Pancreas (tissue), 10 donors: ENCODE results near the gene DLGAP4. TPM values are rescaled to one million over a fixed set of nuclear protein-coding genes. Genes with fewer than 3 reads are reported as not detected.

ENCODE experiments used
- ATAC-seq, 4 donors: fragments of 200-7000 bp; cut with Tn5 transposase; one replicate each; pipeline versions ENCODE4 v1.8.0 to v1.9.1; 2020; ENCODE audit warnings: mild to moderate bottlenecking in 4 of 4, moderate library complexity in 4 of 4
- DNase-seq, 6 donors: peaks; one replicate each; pipeline ENCODE4 v3.0.0-alpha.2; 2020
- FAIRE-seq: peaks from 2 replicates; lab custom pipeline; 2012; peaks lifted over from hg19 to GRCh38; lab: Jason Lieb, UNC
- H3K27ac ChIP-seq, 4 donors: fragments of 200-600 bp; sonication (generic); 1 replicate in 3 of 4; 2 replicates in 1 of 4; pipeline versions ENCODE4 v1.5.0 to v1.8.0; 2020
- H3K27me3 ChIP-seq, 4 donors: fragments of 200-600 bp; one replicate each; pipeline ENCODE4 v1.8.0; 2021
- H3K36me3 ChIP-seq, 3 donors: fragments of 200-600 bp; sonication (generic) in 1 of 3; one replicate each; pipeline versions ENCODE4 v1.5.0 to v1.8.0; 2020 to 2021
- H3K4me1 ChIP-seq, 3 donors: fragments of 200-600 bp; one replicate each; pipeline ENCODE4 v1.8.0; 2021
- H3K4me3 ChIP-seq, 4 donors: fragments of 200-600 bp; sonication (generic) in 2 of 4; one replicate each; pipeline versions ENCODE4 v1.5.0 to v1.8.0; 2020 to 2021
- H3K9me3 ChIP-seq, 4 donors: fragments of 200-600 bp; one replicate each; pipeline ENCODE4 v1.8.0; 2021
- CTCF ChIP-seq, 4 donors: fragments of 200-600 bp; sonication (generic) in 3 of 4; IDR thresholded peaks; one replicate each; pipeline versions ENCODE4 v1.5.0 to v1.8.0; 2021; ENCODE audit warnings: antibody characterized with exemption in 4 of 4
- WGBS, 2 donors: extraction: QIAGEN DNeasy Blood & Tissue Kit; methylation state at CpG; one replicate each; pipeline ENCODE4 v1.1.7; 2013; 5-methylcytosine and 5-hydroxymethylcytosine counted together
- intact Hi-C, 3 donors: fragments of 100-400 bp; cut with DNase I; formaldehyde crosslinking; loops; one replicate each; pipeline versions ENCODE4 v1.11.1 to v1.14.2; 2022
- polyA plus RNA-seq, 2 donors: library from polyadenylated mRNA; stranded (reverse); fragments of 200-250 nt; gene quantifications; one replicate each; pipeline ENCODE4 v1.2.3, GENCODE V29; 2013
- total RNA-seq, 6 donors: library from RNA; stranded (reverse); fragmentation: NEBNext Ultra II Directional in 4 of 6; extraction: Animal tissue kit (Norgen Biotek cat#: 25700) in 4 of 6; gene quantifications; one replicate each; pipeline versions ENCODE4 v1.2.1 to v1.2.4, GENCODE V29; 2021 to 2023
- donor health status: healthy with polysubstance abuse.
- donor health status: DM: no; HTN: no; CAD: no; lungs with moderate emphysema.
- donor health status: DM: no; HTN: no; CAD: no.
- donor health status: control.
- donor health status: control.
- donor health status: Bipolar disorder and iron deficiency.
- donor health status: DM: yes; HTN: yes; CAD: no.
- donor health status: DM: no; HTN: no; CAD: no.
- donor health status: DM: no; HTN: no; CAD: no.
- donor health status: DM: yes; HTN: yes; CAD: no.

The DLGAP4 gene
- total and polyA plus RNA-seq, 8 donors = 28.6 to 49.5 (median 42.6) TPM

DNA sequence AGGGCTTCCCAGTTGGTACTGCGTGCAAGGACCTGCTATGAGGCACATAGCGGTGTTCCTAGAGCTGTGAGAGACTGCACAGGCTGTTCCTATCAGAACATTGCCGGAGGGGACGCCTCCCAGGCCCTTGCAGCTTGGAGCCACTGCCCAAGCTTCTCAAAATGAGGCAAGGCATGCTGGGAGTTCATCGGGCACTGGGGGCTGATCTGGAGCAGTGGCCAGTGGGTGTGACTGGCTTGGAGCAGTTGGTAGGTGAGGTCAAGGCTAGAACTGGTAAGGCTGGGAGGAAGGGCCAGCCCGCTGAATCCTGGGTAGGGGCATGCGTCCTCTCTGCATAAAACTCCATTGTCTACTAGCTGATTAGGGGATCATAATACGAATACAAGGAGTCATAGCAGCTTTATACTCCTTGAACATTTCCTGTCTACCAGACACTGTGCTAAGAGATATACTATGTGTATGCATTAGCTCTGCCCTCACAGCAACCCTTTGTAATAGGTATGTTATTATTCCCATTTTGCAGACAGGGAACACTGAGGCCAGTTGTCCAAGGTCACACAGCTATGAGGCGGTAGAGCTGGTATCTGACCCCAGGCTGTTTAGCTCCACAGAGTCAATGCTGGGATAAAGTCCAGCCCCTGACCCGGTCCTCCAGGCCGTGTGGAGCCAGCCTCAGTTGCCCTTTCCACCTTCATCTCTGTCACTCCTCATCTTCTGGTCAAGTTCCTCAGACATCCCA, 53.7 kb downstream of the DLGAP4 start:
- no peak for FAIRE-seq
- 75 to 83% methylated on average over 11 of the region's 11 CpGs for WGBS, 2 donors

DNA sequence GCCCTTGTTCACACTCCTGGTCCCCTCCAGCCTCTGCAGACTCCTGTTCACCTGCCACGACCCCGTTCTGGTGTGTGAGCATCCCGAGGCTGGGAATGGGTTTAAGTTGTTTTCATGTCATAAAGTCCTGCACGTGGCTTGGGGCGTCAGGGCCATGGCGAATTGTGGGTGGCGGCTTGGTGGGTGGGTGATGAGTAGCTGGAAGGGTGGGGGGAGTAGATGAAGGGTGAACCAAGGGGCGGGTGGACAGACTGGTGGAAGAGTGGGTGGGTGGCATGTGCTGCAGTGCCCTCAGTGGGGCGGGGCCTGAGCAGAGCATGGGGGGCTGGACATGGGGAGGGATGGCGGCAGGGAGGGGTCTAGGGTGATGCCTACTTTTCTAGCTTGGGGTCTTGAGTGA, 54.3 kb downstream of the DLGAP4 start:
- WGBS, 2 donors = 56 to 61% methylated on average over 10 of the region's 10 CpGs
- no peak overlapping the region for H3K27ac ChIP-seq
- intact Hi-C loops = no loop called here
- FAIRE-seq (no peak), DNase-seq (no peak), ATAC-seq (no peak)
- no peaks in the 10 kb centered on the region for H3K4me1 ChIP-seq
- no peaks in the 10 kb centered on the region for H3K9me3 ChIP-seq
- TF ChIP-seq CTCF (IDR thresholded peaks at IDR 0.05) = no peak
- H3K27me3 ChIP-seq = no peaks in the 10 kb centered on the region
- H3K4me3 ChIP-seq = no peak overlapping the region
- H3K36me3 ChIP-seq = no peaks in the 10 kb centered on the region

More for the DNA sequence above, 53.7 kb downstream of the DLGAP4 start:
- no peak for ATAC-seq
- no peak for TF ChIP-seq CTCF (IDR thresholded peaks at IDR 0.05)
- Histone ChIP-seq H3K4me3 (no peak overlapping the region), H3K36me3 (no peaks in the 10 kb centered on the region), H3K9me3 (no peaks in the 10 kb centered on the region), H3K27ac (no peak overlapping the region), H3K27me3 (no peaks in the 10 kb centered on the region), H3K4me1 (no peaks in the 10 kb centered on the region)
- no peak for DNase-seq
- intact Hi-C loops = no loop called here

DNA sequence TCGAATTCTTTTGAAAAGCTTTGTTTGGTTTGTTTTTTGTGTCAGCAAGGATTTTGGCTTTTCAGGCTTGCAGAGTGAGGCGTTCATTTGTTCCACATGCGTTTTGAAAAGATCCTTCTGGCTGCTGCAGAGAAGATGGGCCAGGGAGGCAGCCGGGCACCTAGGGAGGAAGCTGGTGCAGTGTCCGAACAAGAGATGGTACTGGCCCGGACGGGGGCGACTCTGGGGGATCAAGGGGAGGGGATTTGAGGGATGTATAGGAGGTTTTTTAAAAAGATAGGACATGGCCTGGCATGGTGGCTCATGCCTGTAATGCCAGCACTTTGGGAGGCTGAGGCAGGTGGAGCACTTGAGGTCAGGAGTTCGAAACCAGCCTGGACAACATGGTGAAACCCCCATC, 55.3 kb downstream of the DLGAP4 start:
- intact Hi-C loops = no loop called here
- no peak for FAIRE-seq
- Histone ChIP-seq H3K4me1 (no peaks in the 10 kb centered on the region), H3K9me3 (no peaks in the 10 kb centered on the region), H3K27ac (no peak overlapping the region), H3K27me3 (no peaks in the 10 kb centered on the region), H3K36me3 (no peaks in the 10 kb centered on the region), H3K4me3 (no peak overlapping the region)
- WGBS, 2 donors = 71 to 76% methylated on average over 9 of the region's 9 CpGs
- no peak for TF ChIP-seq CTCF (IDR thresholded peaks at IDR 0.05)
- no peak for DNase-seq
- no peak for ATAC-seq

- ATAC-seq = no peak
- FAIRE-seq = no peak
- intact Hi-C loops = no loop called here
Measured at GRCh38 chr20:36362261-36362660, 56.1 kb downstream of the DLGAP4 start.

More at GRCh38 chr20:36362261-36362660, 56.1 kb downstream of the DLGAP4 start:
- Histone ChIP-seq H3K27me3 (no peaks in the 10 kb centered on the region), H3K27ac (no peak overlapping the region), H3K4me1 (no peaks in the 10 kb centered on the region), H3K4me3 (no peak overlapping the region), H3K9me3 (no peaks in the 10 kb centered on the region), H3K36me3 (no peaks in the 10 kb centered on the region)
- DNase-seq = no peak
- WGBS, 2 donors = 64% methylated on average over 3 of the region's 3 CpGs
- TF ChIP-seq CTCF (IDR thresholded peaks at IDR 0.05) = no peak
